HG02970 (cell line): ENCODE results near the gene CYTL1.
"Not testable (repeated sequence)": the region's sequence is repeated elsewhere in the genome, so short reads cannot be mapped to it uniquely, and the experiment has no call there.

ENCODE experiments used
- ATAC-seq: cut with Tn5 transposase; IDR thresholded peaks from one replicate; pipeline ENCODE4 v1.9.1; 2021; ENCODE audit warnings: mild to moderate bottlenecking, moderate library complexity, moderate number of reproducible peaks; ENCODE audit not compliant: unreplicated experiment, low FRiP score

CYTL1 gene

GRCh38 chr4:5034206-5034605 is 14.9 kb upstream of the CYTL1 start:
- no peak for ATAC-seq

- ATAC-seq, result no peak
Measured at GRCh38 chr4:5033281-5033841, 14.1 kb upstream of the CYTL1 start.

GRCh38 chr4:5032813-5033212 is 13.6 kb upstream of the CYTL1 start:
- ATAC-seq, result no peak

- no peak for ATAC-seq
Measured at GRCh38 chr4:5030927-5031326, 11.7 kb upstream of the CYTL1 start.

GRCh38 chr4:5030221-5030620 is 11.0 kb upstream of the CYTL1 start:
- no peak for ATAC-seq

- no peak for ATAC-seq
Measured at GRCh38 chr4:5029447-5029846, 10.2 kb upstream of the CYTL1 start.

GRCh38 chr4:5028480-5028879 is 9.2 kb upstream of the CYTL1 start:
- no peak for ATAC-seq

- ATAC-seq, result no peak
Measured at GRCh38 chr4:5027346-5027745, 8.1 kb upstream of the CYTL1 start.

GRCh38 chr4:5026371-5026770 is 7.1 kb upstream of the CYTL1 start:
- no peak for ATAC-seq

- no peak for ATAC-seq
Measured at GRCh38 chr4:5024673-5025072, 5.4 kb upstream of the CYTL1 start.

- no peak for ATAC-seq
Measured at GRCh38 chr4:5021546-5021945, 2.3 kb upstream of the CYTL1 start.

GRCh38 chr4:5020341-5020740 is 1.1 kb upstream of the CYTL1 start:
- ATAC-seq, result no peak

- ATAC-seq, result no peak
Measured at GRCh38 chr4:5019796-5020195, 538 bp upstream of the CYTL1 start.

- ATAC-seq, result no peak
Measured at GRCh38 chr4:5018603-5019002, 655 bp downstream of the CYTL1 start.

- ATAC-seq, result no peak
Measured at GRCh38 chr4:5018096-5018495, 1.2 kb downstream of the CYTL1 start.

GRCh38 chr4:5014007-5014682 is 5.1 kb downstream of the CYTL1 start:
- ATAC-seq, result no peak

GRCh38 chr4:5012958-5013357 is 6.3 kb downstream of the CYTL1 start:
- no peak for ATAC-seq

- ATAC-seq, result no peak
Measured at GRCh38 chr4:5012244-5012898, 6.9 kb downstream of the CYTL1 start.

GRCh38 chr4:5010984-5011383 is 8.3 kb downstream of the CYTL1 start:
- no peak for ATAC-seq

- ATAC-seq, result no peak
Measured at GRCh38 chr4:5009796-5010195, 9.5 kb downstream of the CYTL1 start.

GRCh38 chr4:5006932-5007331 is 12.3 kb downstream of the CYTL1 start:
- not testable (repeated sequence) for ATAC-seq

- no peak for ATAC-seq
Measured at GRCh38 chr4:5004496-5004895, 14.8 kb downstream of the CYTL1 start.
